Muscle of leg (tissue), 11 donors: ENCODE measurements around the gene TBX1. TPM values are rescaled to one million over a fixed set of nuclear protein-coding genes. Genes with fewer than 3 reads are reported as not detected.

ENCODE experiments used
- DNase-seq: peaks from one replicate; pipeline ENCODE4 v3.0.0; 2013
- H3K27ac ChIP-seq: one replicate; pipeline ENCODE4 v1.5.1; 2013; ENCODE audit warnings: mild to moderate bottlenecking, low read length, control low read depth
- H3K27me3 ChIP-seq: one replicate; pipeline ENCODE4 v1.6.1; 2013; ENCODE audit warnings: low read length; ENCODE audit not compliant: control insufficient read depth, insufficient read depth
- H3K36me3 ChIP-seq: one replicate; pipeline ENCODE4 v1.6.1; 2013; ENCODE audit warnings: low read length; ENCODE audit not compliant: control insufficient read depth, insufficient read depth
- H3K4me1 ChIP-seq: one replicate; pipeline ENCODE4 v1.6.1; 2013; ENCODE audit warnings: low read length; ENCODE audit not compliant: control insufficient read depth, insufficient read depth
- H3K4me3 ChIP-seq: one replicate; pipeline ENCODE4 v1.5.1; 2013; ENCODE audit warnings: low read length, control low read depth
- H3K9me3 ChIP-seq: replicated peaks from 2 replicates; pipeline ENCODE4 v1.6.1; 2013; ENCODE audit warnings: low read depth, low read length; ENCODE audit not compliant: control insufficient read depth
- WGBS: methylation state at CpG from one replicate; pipeline ENCODE4 v1.1.5; 2013; ENCODE audit warnings: missing lambda C conversion rate; ENCODE audit not compliant: insufficient coverage; 5-methylcytosine and 5-hydroxymethylcytosine counted together
- polyA plus RNA-seq, 8 donors: library from polyadenylated mRNA; unstranded; fragments of 120-200 nt; gene quantifications; one replicate each; pipeline versions ENCODE4 v1.2.1 to v1.2.3, GENCODE V29; 2013; ENCODE audit warnings: inconsistent platforms in 1 of 8, low replicate concordance in 1 of 8; ENCODE audit not compliant: insufficient read length in 8 of 8, insufficient read depth in 1 of 8
- total RNA-seq: library from RNA; stranded (reverse); fragments of 120-200 nt; gene quantifications from one replicate; pipeline ENCODE4 v1.2.4, GENCODE V29; 2013

TBX1 gene
- total and polyA plus RNA-seq, 9 donors = 7.2 to 50.3 (median 11.9) TPM

DNA sequence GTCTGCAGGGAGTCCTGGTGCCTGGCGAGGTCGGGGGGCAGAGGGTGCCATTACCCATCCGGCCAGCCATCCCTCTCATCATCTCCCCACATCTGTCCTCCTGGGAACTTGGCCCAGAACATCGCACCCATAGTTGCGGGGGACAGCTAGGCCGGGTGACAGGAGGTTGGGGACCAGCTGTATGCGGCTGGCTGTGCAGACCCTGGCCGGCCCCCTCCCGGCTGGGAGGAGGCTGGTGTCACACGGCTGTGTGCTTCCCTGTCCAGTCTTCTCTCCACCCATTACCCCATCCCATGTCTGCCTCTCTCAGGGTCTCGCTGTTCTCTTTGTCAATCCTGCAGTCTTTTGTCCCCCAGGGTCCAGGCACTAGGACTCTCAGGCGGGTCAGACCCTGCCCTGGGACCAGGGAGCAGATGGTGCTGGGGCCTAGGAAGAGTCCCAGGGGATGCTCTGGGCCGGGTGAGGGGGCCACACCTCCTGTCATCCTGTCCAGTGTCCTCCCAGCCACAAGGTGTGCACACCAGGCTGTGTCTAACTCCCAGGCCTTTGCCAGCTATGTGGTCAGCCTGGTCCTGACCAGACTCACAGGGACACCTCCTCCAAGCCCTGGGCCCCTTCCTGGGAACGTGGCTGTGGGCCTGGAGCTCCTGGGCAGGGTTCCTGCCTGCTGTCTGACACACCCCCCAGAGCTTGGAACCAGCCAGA is 6.4 kb upstream of the TBX1 start:
- WGBS = 47% methylated on average over 13 of the region's 14 CpGs
- Histone ChIP-seq H3K9me3 (no peaks in the 10 kb centered on the region), H3K4me3 (no peak overlapping the region), H3K27me3 (peaks cover 75% of the 10 kb centered on the region), H3K27ac (no peak overlapping the region), H3K36me3 (no peaks in the 10 kb centered on the region), H3K4me1 (peaks cover 63% of the 10 kb centered on the region)
- no peak for DNase-seq

GRCh38 chr22:19754701-19755144 is 5.9 kb upstream of the TBX1 start:
- H3K4me1 ChIP-seq = peaks cover 60% of the 10 kb centered on the region
- DNase-seq = no peak

DNA sequence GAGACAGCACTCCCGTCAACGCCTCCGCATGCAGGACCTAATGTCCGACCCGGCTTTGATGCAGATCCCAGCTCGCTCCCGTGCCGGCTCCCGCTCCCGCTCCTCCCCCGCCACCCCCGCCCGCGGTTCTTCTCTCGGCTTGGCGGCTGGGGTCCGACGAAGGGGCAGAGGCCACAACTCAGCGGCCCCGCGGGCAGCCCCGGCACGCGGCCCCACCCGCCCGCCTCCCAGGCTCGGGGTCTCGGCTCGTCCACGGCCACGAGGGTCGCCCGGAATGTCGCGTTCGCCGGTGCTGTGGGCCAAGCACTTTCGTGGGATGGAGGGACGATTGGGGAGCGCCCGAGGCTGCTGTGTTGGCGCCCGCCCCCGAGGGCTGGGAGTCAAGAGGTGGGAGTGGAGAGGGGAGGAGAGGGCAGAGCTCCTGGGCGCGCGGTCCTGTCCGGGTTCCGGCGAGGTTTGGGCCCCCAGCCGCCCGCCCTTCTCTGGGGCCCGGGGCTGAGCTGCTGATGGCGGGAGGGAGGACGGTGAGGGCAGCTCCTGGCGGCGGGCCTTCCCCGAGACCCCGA is 5.3 kb upstream of the TBX1 start:
- Histone ChIP-seq H3K4me3 (no peak overlapping the region), H3K9me3 (no peaks in the 10 kb centered on the region), H3K27me3 (peaks cover 84% of the 10 kb centered on the region), H3K36me3 (no peaks in the 10 kb centered on the region), H3K27ac (no peak overlapping the region), H3K4me1 (peaks cover 57% of the 10 kb centered on the region)
- WGBS = 4% methylated on average over 58 of the region's 59 CpGs
- no peak for DNase-seq

More at GRCh38 chr22:19754701-19755144, 5.9 kb upstream of the TBX1 start:
- H3K27ac ChIP-seq = no peak overlapping the region
- 28% methylated on average over 11 of the region's 14 CpGs for WGBS
- H3K9me3 ChIP-seq = no peaks in the 10 kb centered on the region
- no peak overlapping the region for H3K4me3 ChIP-seq
- peaks cover 80% of the 10 kb centered on the region for H3K27me3 ChIP-seq
- no peaks in the 10 kb centered on the region for H3K36me3 ChIP-seq

- no peak for DNase-seq
- Histone ChIP-seq H3K4me3 (no peak overlapping the region), H3K36me3 (no peaks in the 10 kb centered on the region), H3K27ac (no peak overlapping the region), H3K9me3 (no peaks in the 10 kb centered on the region), H3K4me1 (peaks cover 52% of the 10 kb centered on the region), H3K27me3 (peaks cover 84% of the 10 kb centered on the region)
- WGBS = 9% methylated on average over 25 of the region's 26 CpGs
Observed at GRCh38 chr22:19755722-19756287, 4.8 kb upstream of the TBX1 start.

GRCh38 chr22:19756288-19757128 is 4.1 kb upstream of the TBX1 start:
- Histone ChIP-seq H3K36me3 (no peaks in the 10 kb centered on the region), H3K4me3 (no peak overlapping the region), H3K4me1 (peaks cover 45% of the 10 kb centered on the region), H3K27me3 (peaks cover 83% of the 10 kb centered on the region), H3K27ac (no peak overlapping the region), H3K9me3 (no peaks in the 10 kb centered on the region)
- WGBS = 4% methylated on average over 59 of the region's 76 CpGs
- DNase-seq = no peak

DNA sequence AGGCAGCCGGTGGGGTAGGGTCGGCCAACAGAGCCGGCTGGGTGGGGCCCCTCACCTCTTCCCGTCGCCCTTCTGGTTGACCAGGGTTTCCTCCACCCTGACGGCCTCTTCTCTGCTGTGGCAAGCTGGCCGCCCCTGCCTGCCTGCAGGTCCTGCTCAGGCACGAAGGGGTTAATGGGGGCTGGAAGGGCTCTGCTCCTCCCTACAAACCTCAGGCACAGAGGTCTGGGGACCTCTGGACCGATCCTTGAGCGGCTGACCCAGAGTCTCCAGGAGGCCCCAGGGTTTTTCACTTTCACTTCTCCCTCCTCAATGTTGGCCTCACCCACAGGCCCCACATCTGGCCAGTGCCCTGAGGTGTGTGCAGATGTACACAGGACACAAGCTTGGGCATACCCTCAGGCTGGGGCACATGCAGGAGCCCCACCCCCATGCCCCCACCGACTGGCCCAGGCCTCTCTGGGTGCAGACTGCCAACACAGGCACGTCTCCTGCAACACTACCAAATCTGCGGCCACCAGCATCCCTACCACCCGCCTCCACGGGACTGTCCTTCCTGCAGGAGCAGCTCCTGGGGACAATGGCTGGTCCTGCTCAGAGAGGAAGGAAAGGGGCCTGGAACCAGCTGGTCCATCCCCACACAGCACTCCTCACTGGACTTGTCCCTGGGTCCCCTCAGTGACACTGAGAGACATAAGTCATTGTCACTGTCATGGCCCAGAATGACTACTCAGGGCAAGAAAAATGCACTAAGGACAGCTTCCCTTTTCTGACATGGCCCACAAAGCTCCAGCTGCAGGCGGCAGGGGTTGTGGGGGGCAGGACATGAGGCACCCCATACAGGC is 3.2 kb upstream of the TBX1 start:
- peaks cover 42% of the 10 kb centered on the region for H3K4me1 ChIP-seq
- H3K9me3 ChIP-seq = no peaks in the 10 kb centered on the region
- 30% methylated on average over 11 of the region's 16 CpGs for WGBS
- DNase-seq = no peak
- no peak overlapping the region for H3K4me3 ChIP-seq
- H3K36me3 ChIP-seq = no peaks in the 10 kb centered on the region
- no peak overlapping the region for H3K27ac ChIP-seq
- peaks cover 88% of the 10 kb centered on the region for H3K27me3 ChIP-seq

- no peak for DNase-seq
- 29% methylated on average over 40 of the region's 43 CpGs for WGBS
- H3K4me1 ChIP-seq = peaks cover 49% of the 10 kb centered on the region
- no peak overlapping the region for H3K4me3 ChIP-seq
- peaks cover 90% of the 10 kb centered on the region for H3K27me3 ChIP-seq
- no peak overlapping the region for H3K27ac ChIP-seq
- no peaks in the 10 kb centered on the region for H3K9me3 ChIP-seq
- no peaks in the 10 kb centered on the region for H3K36me3 ChIP-seq
Observed at GRCh38 chr22:19757985-19758895, 2.3 kb upstream of the TBX1 start.

- H3K9me3 ChIP-seq = no peaks in the 10 kb centered on the region
- 7% methylated on average over 21 of the region's 21 CpGs for WGBS
- no peak overlapping the region for H3K27ac ChIP-seq
- no peaks in the 10 kb centered on the region for H3K36me3 ChIP-seq
- no peak overlapping the region for H3K4me3 ChIP-seq
- DNase-seq = no peak
- peaks cover 49% of the 10 kb centered on the region for H3K4me1 ChIP-seq
- H3K27me3 ChIP-seq = peaks cover 90% of the 10 kb centered on the region
Observed at GRCh38 chr22:19758896-19759426, 1.6 kb upstream of the TBX1 start.
